ENCODE results near the gene B3GNT9.
A peak's percentile ranks its signal among the peaks of the same experiment; 100 is the strongest.

Gene B3GNT9, protein sequence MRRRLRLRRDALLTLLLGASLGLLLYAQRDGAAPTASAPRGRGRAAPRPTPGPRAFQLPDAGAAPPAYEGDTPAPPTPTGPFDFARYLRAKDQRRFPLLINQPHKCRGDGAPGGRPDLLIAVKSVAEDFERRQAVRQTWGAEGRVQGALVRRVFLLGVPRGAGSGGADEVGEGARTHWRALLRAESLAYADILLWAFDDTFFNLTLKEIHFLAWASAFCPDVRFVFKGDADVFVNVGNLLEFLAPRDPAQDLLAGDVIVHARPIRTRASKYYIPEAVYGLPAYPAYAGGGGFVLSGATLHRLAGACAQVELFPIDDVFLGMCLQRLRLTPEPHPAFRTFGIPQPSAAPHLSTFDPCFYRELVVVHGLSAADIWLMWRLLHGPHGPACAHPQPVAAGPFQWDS

DNA sequence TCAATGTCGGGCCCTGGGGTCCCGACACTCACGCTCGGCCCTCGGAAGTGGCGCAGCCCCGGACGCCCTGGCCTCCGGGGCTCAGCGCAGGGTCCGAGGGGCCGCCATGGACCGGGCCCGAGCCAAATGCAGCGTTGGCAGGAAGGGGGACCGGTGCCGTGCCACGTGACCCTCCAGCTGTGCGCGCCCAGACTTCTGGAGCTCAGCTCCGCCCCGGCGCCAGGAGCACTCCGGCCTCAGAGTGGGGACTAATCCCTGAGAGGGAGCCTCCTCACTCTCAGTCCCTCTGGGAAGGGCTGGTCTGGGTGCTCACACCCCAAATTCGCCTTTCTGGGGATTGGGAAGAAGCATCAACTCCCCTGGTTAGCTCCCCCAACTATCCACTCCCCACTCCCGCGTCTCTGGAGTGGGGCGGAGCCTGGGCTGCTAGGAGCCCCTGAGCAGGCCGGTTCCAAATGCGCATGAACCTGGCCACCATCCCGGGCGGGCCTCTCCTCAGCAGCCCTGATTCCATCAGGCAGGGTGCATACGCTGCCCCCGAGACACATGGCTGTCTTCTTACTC lies at the start of gene B3GNT9:
Gene B3GNT9, minus strand, starts transcription at position 166 of the 564 bp plus-strand sequence. CDS start 513 bp downstream, outside the sequence.
- peak; percentile 79 for DNase-seq (ENCODE audit: low read depth)

DNA sequence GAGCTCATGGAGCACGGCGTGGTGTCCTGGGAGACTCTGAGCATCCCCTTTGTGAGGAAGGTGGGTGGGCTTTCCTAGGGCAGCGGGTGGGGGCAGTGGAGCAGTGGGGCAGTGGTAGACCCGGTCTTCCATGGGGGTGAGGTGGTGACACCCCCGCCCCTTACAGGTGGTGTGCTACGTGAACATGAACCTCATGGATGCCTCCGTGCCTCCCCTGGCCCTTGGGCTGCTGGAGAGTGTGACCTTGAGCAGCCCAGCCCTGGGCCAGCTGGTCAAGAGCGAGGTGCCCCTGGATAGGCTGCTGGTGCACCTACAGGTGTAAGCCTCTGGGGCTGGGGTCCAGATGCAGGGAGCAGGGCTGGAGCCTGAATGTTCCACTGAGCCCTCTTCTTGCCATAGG lies 49.7 kb upstream of the B3GNT9 start:
- no peak for DNase-seq (ENCODE audit: low read depth)

DNA sequence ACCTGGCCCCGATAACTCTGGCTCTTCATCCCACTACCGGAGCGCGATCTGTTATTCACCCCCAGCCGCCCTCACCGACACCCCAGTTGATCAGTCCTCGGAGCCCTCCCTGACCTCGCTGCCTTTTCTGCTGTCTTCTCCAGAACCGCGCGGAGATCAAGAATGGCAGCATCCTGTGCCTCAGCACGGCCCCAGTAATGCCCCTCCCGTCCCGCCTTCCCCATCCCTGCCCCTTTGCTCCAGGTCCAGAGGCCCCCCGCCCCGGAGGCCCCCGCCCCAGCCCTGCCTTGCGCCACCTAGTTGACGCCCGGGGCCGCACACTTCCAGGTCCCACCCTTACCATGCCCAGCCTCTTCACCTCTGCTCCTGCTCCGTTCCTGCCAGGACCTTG lies 49.0 kb upstream of the B3GNT9 start:
- DNase-seq (ENCODE audit: low read depth), result no peak

DNA sequence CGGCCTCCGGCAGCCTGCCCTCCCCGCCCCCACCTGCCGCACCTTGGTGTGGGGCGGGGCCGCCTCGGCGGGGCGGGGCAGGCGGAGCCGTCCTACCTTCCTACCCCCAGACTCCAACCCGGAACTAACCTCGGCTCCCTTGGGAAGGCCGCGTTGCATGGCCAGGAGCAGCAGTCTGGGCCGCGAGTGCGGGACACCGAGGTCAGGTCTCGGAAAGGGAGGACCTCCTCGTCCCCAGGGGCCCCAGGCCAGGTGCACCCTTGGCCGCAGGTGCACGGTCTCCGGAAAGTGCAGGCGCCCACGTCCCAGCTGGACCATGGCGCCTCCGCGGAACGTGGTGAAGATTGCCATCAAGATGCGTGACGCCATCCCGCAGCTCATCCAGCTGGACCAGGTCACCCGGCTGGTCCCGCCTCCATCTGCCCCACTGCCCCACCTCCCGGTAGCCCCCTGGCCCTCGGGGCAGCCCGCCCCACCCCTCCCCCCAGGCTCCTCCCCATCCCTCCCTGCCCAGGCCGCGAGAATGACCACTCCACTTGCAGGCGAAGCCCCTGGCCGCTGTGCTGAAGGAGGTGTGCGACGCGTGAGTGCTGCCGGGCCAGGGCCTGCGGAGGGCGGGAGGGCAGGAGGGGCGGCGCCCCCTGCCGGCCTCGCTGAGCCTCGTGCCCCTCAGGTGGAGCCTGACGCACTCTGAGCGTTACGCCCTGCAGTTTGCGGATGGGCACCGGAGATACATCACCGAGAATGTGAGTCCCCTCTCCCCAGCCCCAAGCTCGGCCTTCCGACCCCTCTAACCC lies 48.4 kb upstream of the B3GNT9 start, which contains the start of gene ELMO3:
Gene ELMO3, plus strand, starts transcription at position 121 of the 797 bp plus-strand sequence. Its CDS starts 196 bp downstream, at position 317.
- DNase-seq (ENCODE audit: low read depth), result no peak

DNA sequence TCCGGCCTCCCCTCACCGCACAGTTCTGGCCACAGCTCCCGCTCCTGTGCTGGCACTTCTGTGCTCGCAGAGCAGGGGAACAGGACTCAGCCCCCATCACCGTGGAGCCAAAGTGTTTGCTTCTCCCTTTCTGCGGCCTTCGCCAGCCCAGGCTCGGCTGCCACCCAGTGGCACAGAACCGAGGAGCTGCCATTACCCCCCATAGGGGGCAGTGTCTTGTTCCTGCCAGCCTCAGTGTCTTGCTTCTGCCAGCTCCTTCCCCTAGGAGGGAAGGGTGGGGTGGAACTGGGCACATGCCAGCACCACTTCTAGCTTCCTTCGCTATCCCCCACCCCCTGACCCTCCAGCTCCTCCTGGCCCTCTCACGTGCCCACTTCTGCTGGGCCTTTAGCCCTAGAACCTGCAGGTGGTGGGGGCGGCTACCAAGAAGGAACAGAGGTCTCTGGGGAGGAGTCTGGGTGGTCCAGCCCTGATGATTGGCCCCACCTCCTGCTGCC lies 47.5 kb upstream of the B3GNT9 start:
- peak; percentile 44 for DNase-seq (ENCODE audit: low read depth)

DNA sequence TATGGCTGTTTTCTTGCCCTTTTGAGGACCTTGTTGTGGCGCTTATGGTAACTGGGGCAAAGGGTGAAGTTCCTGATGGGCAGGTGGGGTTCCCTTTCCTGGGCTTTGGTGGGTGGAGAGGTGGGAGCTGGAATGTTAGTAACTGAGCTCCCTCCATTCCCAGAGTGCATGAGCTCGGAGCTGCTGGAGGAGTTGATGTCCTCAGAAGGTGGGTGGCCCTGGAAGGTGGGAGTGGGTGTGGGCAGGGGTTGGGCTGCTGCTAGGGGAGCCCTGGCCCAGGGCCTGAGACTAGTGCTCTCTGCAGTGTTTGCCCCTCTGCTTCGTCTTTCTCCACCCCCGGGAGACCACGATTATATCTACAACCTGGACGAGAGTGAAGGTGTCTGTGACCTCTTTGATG lies 46.9 kb upstream of the B3GNT9 start:
- no peak for DNase-seq (ENCODE audit: low read depth)

DNA sequence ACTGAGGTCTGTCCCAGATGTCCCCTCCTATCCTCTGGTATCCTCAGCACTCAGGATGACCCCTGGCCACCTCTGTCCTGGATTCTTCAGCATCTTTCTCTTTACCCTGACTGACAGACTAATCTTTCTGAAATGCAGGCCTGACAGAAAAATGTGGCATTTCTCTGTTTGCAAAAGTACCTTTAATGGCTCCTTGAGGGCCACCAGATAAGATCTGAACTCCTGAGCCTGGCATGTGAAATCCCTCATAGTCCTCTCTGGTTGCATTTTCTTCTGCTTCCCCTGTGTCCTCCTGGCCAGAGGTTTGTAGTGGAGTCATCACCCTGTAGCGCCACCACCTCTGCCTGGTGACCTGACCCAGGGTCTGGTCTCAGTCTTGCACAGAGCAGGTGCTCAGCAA lies 46.1 kb upstream of the B3GNT9 start:
- no peak for DNase-seq (ENCODE audit: low read depth)

DNA sequence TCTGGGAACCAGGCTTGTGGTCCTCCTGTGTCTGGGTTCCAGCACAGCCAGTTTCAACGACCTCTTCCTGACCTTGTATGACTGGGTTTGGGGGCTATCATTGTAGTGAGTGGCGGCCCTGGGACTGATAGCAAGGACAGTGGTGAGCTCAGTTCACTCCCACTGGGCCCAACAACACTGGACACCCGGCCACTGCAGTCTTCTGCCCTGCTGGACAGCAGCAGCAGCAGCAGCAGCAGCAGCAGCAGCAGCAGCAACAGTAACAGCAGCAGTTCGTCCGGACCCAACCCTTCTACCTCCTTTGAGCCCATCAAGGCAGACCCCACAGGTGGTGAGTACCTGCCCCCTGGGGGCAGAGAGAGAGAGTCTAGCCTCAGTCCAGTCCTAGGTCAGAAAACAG lies 44.9 kb upstream of the B3GNT9 start:
- no peak for DNase-seq (ENCODE audit: low read depth)

DNA sequence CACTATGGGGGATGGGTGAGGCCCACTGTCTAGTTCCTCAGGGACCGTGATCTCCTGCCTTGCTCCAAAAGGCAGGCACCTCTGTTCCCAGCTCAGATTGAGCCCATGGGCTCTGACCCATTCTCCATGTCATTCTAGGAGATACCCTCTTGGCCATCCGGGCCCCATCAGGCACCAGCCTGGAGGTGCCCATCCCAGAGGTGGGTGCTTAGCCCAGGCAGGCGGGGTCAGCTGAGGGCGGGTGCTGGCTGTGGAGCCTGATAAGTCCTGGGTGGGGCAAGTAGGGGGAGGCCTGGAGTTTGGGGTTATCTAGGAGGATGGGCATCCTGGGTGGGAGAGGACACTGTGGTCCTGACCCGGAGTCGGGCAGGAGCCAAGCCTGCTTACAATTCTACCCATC lies 43.5 kb upstream of the B3GNT9 start:
- DNase-seq (ENCODE audit: low read depth), result no peak

DNA sequence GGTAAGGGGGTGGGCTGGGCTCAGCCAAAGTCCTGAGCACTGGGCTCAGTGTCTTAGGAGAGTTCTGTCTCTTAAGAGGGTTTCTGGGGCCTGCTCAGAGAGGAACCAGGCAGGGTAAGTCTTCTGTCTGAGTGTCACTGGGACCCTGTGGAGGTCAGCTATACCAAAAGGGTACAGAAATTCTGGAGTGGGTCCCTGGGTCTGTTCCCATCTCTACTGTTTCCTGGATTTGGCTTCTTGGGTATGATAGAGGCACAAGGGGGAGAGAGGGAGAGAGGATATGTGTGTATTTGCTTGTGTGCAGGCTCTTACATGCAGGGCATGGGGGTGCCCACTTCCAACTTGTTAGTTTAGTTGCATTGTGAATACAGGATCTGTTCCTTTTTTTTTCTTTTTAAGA lies 42.7 kb upstream of the B3GNT9 start:
- no peak for DNase-seq (ENCODE audit: low read depth)

DNA sequence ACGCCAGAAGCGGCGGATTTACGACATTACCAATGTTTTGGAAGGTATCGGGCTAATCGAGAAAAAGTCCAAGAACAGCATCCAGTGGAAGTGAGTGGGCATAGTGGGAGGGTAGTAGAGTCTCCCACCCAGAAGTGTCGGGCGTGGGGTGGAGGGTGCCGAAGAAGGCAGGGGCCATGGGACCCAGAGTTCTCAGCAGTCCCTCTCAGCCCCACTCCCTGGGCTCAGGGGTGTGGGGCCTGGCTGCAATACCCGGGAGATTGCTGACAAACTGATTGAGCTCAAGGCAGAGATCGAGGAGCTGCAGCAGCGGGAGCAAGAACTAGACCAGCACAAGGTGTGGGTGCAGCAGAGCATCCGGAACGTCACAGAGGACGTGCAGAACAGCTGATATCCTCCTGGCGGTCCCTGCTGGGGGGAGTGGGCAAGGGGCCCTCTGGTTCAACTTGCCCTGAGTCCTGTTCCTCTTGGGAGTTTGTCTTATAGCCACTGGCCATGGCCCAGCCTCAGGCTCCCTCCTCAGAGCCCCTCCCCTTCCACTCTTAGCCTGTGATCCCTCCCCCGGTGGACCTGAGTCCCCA lies 42.1 kb upstream of the B3GNT9 start:
- DNase-seq (ENCODE audit: low read depth), result no peak

DNA sequence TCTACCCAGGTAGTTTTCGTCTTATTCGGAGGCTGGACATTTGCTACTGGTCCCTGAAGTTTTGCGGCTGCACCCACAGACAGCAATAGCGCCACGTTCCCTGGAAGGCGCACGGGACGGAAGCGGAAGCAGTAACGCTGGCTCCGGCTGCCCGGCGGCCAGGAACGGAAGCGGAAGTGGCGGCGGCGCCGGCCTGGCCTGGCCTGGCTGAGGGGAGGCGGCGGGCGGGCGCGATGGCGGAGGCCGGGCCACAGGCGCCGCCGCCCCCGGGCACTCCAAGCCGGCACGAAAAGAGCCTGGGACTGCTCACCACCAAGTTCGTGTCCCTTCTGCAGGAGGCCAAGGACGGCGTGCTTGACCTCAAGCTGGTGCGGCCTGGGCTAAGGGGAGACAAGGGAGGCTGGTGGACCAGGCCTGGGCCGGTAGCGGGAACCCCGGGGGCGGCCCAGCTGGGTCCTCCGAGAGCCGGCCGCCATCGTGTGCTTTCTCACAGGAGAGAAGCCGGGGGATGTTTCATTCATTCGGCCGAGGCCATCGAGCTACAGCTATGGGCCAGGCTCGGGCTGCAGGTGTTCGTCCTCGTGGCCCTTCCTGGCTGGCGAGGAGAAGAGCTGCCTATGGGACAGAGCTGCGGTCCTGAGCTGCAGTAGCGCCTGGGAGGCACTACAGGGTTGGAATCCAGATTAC lies 41.3 kb upstream of the B3GNT9 start, which contains the start of gene E2F4:
Gene E2F4, plus strand, starts transcription at position 161 of the 687 bp plus-strand sequence. Its CDS starts 73 bp downstream, at position 234.
- DNase-seq (ENCODE audit: low read depth), result peak; percentile 90

DNA sequence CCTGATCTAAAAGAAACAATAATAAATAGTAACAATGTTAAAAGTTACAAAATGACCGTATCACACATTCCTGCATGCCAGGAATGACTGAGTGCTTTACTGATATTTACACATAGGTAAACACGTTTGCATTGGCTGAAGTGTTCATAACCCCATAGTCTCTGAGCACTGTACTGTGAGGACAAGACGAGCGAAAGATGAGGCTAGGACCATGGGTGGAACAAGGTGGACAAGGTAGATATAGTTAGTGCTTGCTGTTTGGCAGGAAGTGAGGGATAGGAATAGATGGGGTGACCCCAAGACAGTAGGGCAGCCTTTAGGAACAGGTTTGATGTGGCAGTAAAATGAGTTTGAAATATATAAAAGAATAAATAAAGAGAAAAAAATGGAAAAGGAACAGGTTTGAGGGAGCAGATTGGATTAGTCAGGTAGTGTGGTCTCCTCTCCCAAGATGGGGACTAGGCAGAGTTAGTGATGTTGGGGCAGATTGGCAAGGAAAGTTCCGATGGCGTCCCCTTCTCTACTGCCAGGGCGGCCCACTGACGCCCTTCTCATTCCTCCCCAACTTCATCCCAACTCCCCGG lies 40.7 kb upstream of the B3GNT9 start:
- no peak for DNase-seq (ENCODE audit: low read depth)

DNA sequence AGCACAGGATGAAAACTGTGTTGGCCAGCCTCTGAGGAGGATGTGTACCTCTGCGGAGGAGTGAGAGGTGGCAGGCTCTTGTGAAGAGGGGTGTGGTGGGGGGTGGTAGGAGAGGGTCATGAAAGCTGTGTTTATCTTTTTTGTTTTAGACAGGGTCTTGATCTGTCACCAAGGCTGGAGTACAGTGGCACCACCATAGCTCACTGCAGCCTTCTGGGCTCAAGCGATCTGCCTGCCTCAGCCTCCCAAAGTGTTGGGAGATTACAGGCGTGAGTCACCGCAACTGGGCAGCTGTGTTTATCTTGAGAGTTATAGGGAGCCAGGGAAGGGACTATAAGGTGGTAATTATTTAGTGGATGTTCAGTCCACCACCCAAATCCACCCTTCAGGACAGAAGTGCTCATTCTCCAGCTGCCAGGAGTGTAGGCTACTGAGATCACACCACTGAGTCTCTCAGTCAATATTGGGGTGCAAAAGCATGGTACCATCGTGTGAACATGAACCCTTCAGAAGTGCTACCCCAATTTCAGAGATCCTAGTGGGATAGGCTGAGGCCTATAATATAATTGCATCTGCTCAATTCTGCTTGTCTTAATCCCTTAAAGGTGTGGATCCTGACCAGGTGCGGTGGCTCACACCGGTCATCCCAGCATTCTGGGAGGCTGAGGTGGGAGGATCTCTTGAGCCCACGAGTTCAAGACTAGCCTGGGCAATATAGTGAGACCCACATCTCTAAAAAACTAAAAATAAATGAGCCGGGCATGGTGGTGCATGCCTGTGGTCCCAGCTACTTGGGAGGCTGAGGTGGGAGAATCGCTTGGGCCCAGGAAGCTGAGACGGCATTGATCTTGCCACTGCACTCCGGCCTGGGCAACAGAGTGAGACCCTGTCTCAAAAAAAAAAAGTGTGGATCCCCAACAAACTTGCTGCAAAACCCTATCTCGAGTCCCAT lies 39.9 kb upstream of the B3GNT9 start:
- peak; percentile 52 for DNase-seq (ENCODE audit: low read depth)

DNA sequence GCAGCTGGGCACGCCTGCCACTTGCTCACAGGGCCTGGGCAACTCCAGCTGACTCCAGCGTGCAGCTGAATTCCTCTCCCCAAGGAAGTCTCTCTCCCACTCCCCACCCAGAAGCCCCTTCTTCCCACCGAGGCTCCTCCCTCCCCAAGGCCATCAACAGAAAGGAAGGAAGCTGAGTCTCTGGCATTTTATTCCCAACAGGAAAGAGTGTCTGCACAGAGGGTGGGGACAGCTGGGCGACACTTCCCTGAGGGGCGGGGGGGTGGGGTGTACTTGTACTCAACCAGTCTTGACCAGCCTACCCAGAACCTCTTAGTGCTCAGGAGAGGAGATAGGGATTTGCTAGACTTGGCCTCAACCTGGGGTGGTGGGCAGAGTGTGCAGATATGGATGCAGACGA lies 39.2 kb upstream of the B3GNT9 start, which contains the start of gene EXOC3L1:
Gene EXOC3L1, minus strand, starts transcription at position 96 of the 400 bp plus-strand sequence. CDS start 460 bp downstream, outside the sequence.
- no peak for DNase-seq (ENCODE audit: low read depth)

DNA sequence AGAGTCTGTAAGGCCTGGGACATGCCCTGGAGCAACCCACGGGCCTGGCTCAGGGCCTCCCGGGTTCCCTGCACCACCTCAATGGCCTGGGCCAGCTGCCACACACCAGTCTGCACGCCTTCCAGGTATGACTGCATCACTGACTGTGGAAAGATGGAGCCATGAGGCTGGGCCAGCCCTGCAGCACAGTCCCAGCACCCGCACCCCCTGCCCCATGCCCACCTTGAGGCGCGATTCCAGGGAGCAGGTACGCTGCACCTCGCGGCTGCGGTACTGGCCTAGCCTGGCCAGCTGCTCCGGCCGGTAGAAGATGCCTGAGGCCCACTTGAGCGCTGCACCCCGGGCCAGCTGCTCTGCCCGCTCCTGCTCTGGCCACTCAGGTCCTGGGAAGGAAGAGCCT lies 38.0 kb upstream of the B3GNT9 start:
- DNase-seq (ENCODE audit: low read depth), result no peak

DNA sequence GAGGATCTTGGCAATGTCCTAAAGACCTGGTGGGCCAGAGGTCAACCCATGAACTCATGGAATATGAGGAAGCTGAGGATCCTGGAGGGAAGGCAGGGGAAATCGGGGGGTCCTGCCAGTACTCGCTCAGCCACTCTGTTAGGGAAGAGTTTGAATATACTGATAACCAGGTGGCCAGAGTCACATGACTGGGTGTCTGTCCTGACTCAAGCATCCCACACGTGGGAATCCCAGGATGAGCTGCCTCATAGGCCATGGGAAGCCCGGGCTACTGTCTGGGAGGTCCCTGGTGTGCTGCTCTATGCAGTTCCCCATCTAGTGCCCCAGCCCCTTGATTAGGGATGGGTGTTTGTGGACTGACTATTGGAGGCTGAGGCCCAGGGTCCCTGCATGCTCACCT lies 37.5 kb upstream of the B3GNT9 start:
- DNase-seq (ENCODE audit: low read depth), result no peak

DNA sequence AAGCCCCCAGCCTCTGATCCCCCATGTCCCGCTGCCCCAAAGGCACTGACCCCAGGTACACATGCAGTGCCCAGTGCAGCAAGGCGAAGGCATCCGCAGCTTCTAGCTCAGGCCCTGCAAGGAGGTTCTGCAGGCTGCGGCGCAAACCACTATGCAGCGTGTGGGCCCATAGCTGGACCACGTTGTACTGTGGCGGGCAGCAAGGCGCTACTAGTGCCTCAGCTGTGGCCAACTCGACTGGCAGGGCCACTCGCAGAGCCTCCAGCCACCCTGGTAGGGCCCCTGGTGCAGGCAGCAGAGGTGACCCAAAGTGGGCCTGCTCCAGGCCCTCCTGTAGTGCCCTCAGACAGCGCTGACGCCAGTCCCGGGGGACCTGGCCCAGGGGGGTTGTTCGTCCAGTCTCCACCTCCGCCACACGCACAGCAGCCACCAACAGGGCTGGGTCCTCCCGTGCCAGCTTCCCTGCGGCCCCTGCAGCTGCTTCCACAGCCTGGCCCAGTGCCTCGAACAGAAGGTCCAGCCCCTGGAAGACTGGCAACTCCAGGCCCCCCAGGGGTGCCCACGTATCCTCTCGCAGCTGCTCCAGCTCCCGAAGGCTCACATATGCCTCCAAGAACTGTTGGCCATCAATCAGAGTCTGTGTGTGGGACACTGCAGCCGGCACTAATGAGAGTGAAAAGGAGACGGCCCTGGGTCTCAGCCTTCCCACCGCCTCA lies 36.5 kb upstream of the B3GNT9 start:
- no peak for DNase-seq (ENCODE audit: low read depth)

DNA sequence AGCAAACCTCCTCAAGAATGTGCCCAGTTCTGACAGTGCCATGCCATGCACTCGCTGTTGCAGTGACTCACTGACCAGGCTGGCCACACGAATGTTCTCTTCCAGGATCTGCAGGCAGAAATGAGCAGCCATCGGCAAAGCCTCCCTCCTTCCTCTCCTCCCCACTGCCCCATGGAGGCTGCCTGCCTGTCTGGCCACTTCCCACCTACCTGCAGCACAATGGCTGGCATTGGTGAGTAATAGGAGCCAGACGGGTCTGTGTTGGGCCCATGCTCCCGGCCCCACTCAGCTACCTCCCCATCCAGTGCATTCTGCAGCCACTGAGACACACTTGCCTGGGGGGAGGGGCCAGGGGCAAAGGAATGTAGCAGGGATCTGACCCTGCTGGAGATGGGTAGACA lies 35.8 kb upstream of the B3GNT9 start:
- DNase-seq (ENCODE audit: low read depth), result peak; percentile 72

Measured in EH (cell line).